Astrocyte of the spinal cord (primary cell): Measurements from ENCODE around the gene AGAP1.

Experiments used
- DNase-seq: peaks from one replicate; pipeline ENCODE4 v3.0.0; 2011; ENCODE audit warnings: low read depth, low spot score
- H3K4me3 ChIP-seq: 2 replicates; pipeline ENCODE4 v1.5.1; 2011; ENCODE audit warnings: low read depth, mild to moderate bottlenecking, low read length, moderate library complexity
- CTCF ChIP-seq: IDR thresholded peaks from 2 replicates; pipeline ENCODE4 v1.5.1; 2012; ENCODE audit warnings: low read depth, mild to moderate bottlenecking, low read length, inconsistent platforms
- in situ Hi-C: cut with HindIII; loops from 2 replicates; pipeline ENCODE4 v1.10.0; 2017; ENCODE audit warnings: low sequenced_read_pairs

Gene AGAP1

GRCh38 chr2:235485362-235485761 is 8.5 kb upstream of the AGAP1 start:
- in situ Hi-C loops, result no loop called here
- TF ChIP-seq CTCF, result no peak
- DNase-seq, result no peak
- no peak overlapping the region for H3K4me3 ChIP-seq

- in situ Hi-C loops, result no loop called here
- DNase-seq, result no peak
Observed at GRCh38 chr2:235486729-235487128, 7.1 kb upstream of the AGAP1 start.

GRCh38 chr2:235489897-235490296 is 3.9 kb upstream of the AGAP1 start:
- TF ChIP-seq CTCF, result no peak
- no peak for DNase-seq
- in situ Hi-C loops, result no loop called here
- no peak overlapping the region for H3K4me3 ChIP-seq

More at GRCh38 chr2:235486729-235487128, 7.1 kb upstream of the AGAP1 start:
- TF ChIP-seq CTCF, result no peak
- H3K4me3 ChIP-seq, result no peak overlapping the region

GRCh38 chr2:235492850-235493344 is 946 bp upstream of the AGAP1 start:
- DNase-seq, result peak; percentile 43
- H3K4me3 ChIP-seq, result peak overlapping the region; percentile 44
- no peak for TF ChIP-seq CTCF
- in situ Hi-C loops, result no loop called here

- TF ChIP-seq CTCF, result no peak
- DNase-seq, result peak; percentile 47
- in situ Hi-C loops, result no loop called here
- peak overlapping the region; percentile 44 for H3K4me3 ChIP-seq
Observed at GRCh38 chr2:235493402-235493774, 455 bp upstream of the AGAP1 start.

GRCh38 chr2:235494716-235495372 is 1.0 kb downstream of the AGAP1 start:
- no peak for TF ChIP-seq CTCF
- H3K4me3 ChIP-seq, result peak overlapping the region; percentile 53
- DNase-seq, result peak; percentile 33
- in situ Hi-C loops, result no loop called here
